HFF-Myc (cell line): ENCODE results near the gene CEBPA.

Experiments
- DNase-seq: peaks from one replicate; pipeline ENCODE4 v3.0.0-alpha.2; 2011; ENCODE audit warnings: low read depth; ENCODE audit errors: extremely low read depth
- H3K4me3 ChIP-seq: replicated peaks from 2 replicates; pipeline ENCODE4 v1.5.1; 2011; ENCODE audit warnings: low read depth, mild to moderate bottlenecking, control low read depth, low read length
- CTCF ChIP-seq: IDR thresholded peaks from 2 replicates; pipeline ENCODE4 v1.5.1; 2012; ENCODE audit warnings: mild to moderate bottlenecking, low read depth, low read length, control low read depth; ENCODE audit errors: missing control alignments

Gene CEBPA

GRCh38 chr19:33335446-33335845, 33.1 kb upstream of the CEBPA start:
- DNase-seq: no peak
- TF ChIP-seq CTCF: no peak
- H3K4me3 ChIP-seq: no peak overlapping the region

GRCh38 chr19:33334271-33334670, 31.9 kb upstream of the CEBPA start:
- DNase-seq: no peak
- no peak for TF ChIP-seq CTCF
- H3K4me3 ChIP-seq: no peak overlapping the region

GRCh38 chr19:33333642-33334041, 31.3 kb upstream of the CEBPA start:
- H3K4me3 ChIP-seq: no peak overlapping the region
- DNase-seq: no peak
- TF ChIP-seq CTCF: no peak

- TF ChIP-seq CTCF: no peak
- no peak for DNase-seq
- no peak overlapping the region for H3K4me3 ChIP-seq
Measured at GRCh38 chr19:33333151-33333550, 30.8 kb upstream of the CEBPA start.

- no peak for DNase-seq
- no peak for TF ChIP-seq CTCF
Measured at GRCh38 chr19:33332248-33332647, 29.9 kb upstream of the CEBPA start.

GRCh38 chr19:33329736-33330135, 27.4 kb upstream of the CEBPA start:
- no peak overlapping the region for H3K4me3 ChIP-seq
- no peak for DNase-seq
- no peak for TF ChIP-seq CTCF

More at GRCh38 chr19:33332248-33332647, 29.9 kb upstream of the CEBPA start:
- H3K4me3 ChIP-seq: no peak overlapping the region

- TF ChIP-seq CTCF: no peak
- DNase-seq: no peak
Measured at GRCh38 chr19:33329060-33329459, 26.7 kb upstream of the CEBPA start.

More at GRCh38 chr19:33329060-33329459, 26.7 kb upstream of the CEBPA start:
- H3K4me3 ChIP-seq: no peak overlapping the region
